NT2/D1 (cell line): ENCODE measurements around the gene STEEP1.

Experiments used
- SUZ12 ChIP-seq: IDR thresholded peaks from 2 replicates; pipeline ENCODE4 v1.6.1; 2011; ENCODE audit not compliant: insufficient read length, insufficient read depth; ENCODE audit errors: extremely low read depth
- YY1 ChIP-seq: IDR thresholded peaks from 2 replicates; pipeline ENCODE4 v1.6.1; 2011; ENCODE audit not compliant: insufficient read length, insufficient read depth
- ZNF274 ChIP-seq: IDR thresholded peaks from 2 replicates; pipeline ENCODE4 v1.6.1; 2011; ENCODE audit warnings: mild to moderate bottlenecking, low read depth, low read length

- no peak for TF ChIP-seq ZNF274
- no peak for TF ChIP-seq SUZ12
- no peak for TF ChIP-seq YY1
Measured at GRCh38 chrX:119518371-119518770, 46.8 kb downstream of the STEEP1 start.
